PC-3 (cell line): ENCODE measurements around the gene TAS1R1.

Source experiments
- EZH2 ChIP-seq: fragments of 300-600 bp; sonication (generic); IDR thresholded peaks from one replicate; pipeline ENCODE4 v1.6.1; 2017; ENCODE audit warnings: antibody characterized with exemption, mild to moderate bottlenecking, low read length; ENCODE audit not compliant: unreplicated experiment
- EZH2phosphoT487 ChIP-seq: fragments of 300-600 bp; sonication (generic); IDR thresholded peaks from 2 replicates; pipeline ENCODE4 v1.6.1; 2018; ENCODE audit warnings: mild to moderate bottlenecking, antibody characterized with exemption, low read length, borderline replicate concordance
- TF ChIP-seq, protein P1 (sequence below): fragments of 300-600 bp; sonication (generic); conservative IDR thresholded peaks from 2 replicates; pipeline ENCODE4 v1.5.1; 2017; ENCODE audit warnings: antibody characterized with exemption, low read depth, mild to moderate bottlenecking, low read length

DNA sequence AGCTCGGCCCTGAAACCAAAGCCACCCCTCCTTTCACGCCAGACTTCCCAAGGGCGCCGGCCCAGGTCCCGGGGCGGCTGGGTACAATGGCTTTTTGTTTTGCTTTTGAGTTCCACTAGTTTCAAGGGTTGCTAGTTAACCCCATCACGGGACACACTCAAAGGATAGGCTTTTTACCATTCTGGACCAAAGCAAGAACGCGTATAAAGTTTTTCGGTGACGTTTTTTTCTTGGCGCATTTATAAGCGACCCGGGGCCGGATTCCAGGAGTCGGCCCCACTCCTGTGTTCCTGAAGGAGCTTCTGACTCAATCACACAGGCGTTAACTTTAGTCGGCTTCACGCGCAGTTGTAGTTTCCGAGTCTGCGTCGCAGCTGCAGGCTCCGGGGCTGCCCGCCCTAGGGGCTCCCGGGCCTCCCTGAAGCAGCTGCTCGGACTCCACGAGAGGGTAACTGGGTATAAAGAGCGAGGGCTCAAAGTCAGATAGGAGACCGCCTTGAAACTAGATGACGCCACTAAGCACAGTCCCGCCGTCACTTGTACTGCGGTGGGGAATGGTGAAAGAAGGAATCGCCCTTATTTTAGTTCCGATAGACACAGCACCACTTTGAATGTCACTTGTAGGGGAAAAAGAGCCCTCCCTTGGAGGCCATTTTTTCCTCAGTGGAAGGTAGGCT, 48.3 kb downstream of the TAS1R1 start:
- no peak for TF ChIP-seq EZH2
- TF ChIP-seq, protein P1, sequence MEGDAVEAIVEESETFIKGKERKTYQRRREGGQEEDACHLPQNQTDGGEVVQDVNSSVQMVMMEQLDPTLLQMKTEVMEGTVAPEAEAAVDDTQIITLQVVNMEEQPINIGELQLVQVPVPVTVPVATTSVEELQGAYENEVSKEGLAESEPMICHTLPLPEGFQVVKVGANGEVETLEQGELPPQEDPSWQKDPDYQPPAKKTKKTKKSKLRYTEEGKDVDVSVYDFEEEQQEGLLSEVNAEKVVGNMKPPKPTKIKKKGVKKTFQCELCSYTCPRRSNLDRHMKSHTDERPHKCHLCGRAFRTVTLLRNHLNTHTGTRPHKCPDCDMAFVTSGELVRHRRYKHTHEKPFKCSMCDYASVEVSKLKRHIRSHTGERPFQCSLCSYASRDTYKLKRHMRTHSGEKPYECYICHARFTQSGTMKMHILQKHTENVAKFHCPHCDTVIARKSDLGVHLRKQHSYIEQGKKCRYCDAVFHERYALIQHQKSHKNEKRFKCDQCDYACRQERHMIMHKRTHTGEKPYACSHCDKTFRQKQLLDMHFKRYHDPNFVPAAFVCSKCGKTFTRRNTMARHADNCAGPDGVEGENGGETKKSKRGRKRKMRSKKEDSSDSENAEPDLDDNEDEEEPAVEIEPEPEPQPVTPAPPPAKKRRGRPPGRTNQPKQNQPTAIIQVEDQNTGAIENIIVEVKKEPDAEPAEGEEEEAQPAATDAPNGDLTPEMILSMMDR = no peak
- no peak for TF ChIP-seq EZH2phosphoT487
